Measurements from ENCODE around the gene ELFN1.

The ELFN1 gene

DNA sequence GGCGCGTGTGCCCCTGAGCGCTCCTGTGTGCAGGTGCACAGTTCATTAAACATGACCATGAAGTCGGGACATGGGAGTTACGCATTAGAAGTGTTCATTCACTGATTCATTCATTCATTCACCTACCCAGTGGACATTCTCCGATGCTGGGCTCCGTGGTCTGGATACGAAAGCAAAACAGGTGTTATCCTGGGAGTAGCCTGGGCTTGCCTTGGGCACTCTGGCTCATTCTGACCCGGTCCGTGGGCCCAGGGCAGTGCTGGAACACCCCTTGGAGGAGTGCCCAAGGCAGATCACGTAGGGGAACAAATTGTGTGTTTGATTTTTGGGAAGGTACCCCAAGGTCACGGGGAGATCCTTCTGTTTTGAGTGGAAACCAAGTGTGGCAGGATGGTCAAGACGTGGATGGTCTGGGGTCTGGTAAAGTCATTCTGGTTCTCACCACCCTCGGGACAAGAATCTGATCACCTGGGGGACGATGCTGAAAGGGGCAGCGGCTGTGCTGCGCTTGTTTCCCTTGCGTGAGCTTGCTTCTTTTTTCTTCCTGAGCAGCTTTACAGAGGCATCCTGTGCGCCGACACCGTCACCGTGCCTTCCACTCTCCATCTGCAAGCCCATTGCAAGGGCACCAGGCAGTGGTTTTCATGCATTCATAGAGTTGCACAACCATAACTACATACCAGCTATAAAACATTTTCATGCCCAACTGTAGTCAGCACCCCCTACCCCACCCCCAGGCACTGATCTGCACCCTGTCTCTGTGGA, 10.1 kb downstream of the ELFN1 start:
- Histone ChIP-seq H3K36me3 (ENCODE audit: control insufficient read depth, insufficient read depth, low read length) (no peaks in the 10 kb centered on the region), H3K4me2 (ENCODE audit: low read length) (no peak overlapping the region), H2AFZ (no peak overlapping the region), H3K27ac (no peak overlapping the region), H3K9ac (no peak overlapping the region), H3K4me1 (no peaks in the 10 kb centered on the region), H3K79me2 (no peaks in the 10 kb centered on the region), H3K4me3 (ENCODE audit: low read depth, low read length) (no peak overlapping the region), H3K27me3 (ENCODE audit: control insufficient read depth, insufficient read depth, low read length) (no peaks in the 10 kb centered on the region), H3K9me3 (ENCODE audit: control insufficient read depth, low read length) (peaks cover 4% of the 10 kb centered on the region)
- TF ChIP-seq, protein P1, sequence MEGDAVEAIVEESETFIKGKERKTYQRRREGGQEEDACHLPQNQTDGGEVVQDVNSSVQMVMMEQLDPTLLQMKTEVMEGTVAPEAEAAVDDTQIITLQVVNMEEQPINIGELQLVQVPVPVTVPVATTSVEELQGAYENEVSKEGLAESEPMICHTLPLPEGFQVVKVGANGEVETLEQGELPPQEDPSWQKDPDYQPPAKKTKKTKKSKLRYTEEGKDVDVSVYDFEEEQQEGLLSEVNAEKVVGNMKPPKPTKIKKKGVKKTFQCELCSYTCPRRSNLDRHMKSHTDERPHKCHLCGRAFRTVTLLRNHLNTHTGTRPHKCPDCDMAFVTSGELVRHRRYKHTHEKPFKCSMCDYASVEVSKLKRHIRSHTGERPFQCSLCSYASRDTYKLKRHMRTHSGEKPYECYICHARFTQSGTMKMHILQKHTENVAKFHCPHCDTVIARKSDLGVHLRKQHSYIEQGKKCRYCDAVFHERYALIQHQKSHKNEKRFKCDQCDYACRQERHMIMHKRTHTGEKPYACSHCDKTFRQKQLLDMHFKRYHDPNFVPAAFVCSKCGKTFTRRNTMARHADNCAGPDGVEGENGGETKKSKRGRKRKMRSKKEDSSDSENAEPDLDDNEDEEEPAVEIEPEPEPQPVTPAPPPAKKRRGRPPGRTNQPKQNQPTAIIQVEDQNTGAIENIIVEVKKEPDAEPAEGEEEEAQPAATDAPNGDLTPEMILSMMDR (IDR thresholded peaks at IDR 0.05): no peak

DNA sequence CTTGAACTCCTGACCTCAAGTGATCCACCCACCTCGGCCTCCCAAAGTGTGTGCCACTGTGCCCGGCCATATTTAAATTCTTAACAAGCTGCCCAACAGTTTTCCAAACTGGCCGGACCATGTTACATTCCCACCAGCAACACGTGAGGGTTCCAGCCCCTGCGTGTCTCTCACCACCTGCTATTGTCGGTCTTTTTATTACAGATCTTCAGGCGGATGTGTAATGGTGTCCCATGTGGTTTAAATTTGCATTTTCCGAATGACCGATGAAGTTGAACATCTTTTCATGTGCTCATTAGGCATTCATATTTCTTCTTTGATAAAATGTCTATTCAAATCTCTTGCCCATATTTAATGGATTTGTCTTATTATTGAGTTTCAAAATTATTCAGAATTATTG, 11.5 kb downstream of the ELFN1 start:
- Histone ChIP-seq H3K4me3 (ENCODE audit: low read depth, low read length) (no peak overlapping the region), H3K9me3 (ENCODE audit: control insufficient read depth, low read length) (peaks cover 4% of the 10 kb centered on the region), H3K79me2 (no peaks in the 10 kb centered on the region), H3K27ac (no peak overlapping the region), H3K4me2 (ENCODE audit: low read length) (no peak overlapping the region), H2AFZ (no peak overlapping the region), H3K4me1 (no peaks in the 10 kb centered on the region), H3K36me3 (ENCODE audit: control insufficient read depth, insufficient read depth, low read length) (no peaks in the 10 kb centered on the region), H3K9ac (no peak overlapping the region), H3K27me3 (ENCODE audit: control insufficient read depth, insufficient read depth, low read length) (no peaks in the 10 kb centered on the region)
- TF ChIP-seq, protein P1 (IDR thresholded peaks at IDR 0.05): no peak

DNA sequence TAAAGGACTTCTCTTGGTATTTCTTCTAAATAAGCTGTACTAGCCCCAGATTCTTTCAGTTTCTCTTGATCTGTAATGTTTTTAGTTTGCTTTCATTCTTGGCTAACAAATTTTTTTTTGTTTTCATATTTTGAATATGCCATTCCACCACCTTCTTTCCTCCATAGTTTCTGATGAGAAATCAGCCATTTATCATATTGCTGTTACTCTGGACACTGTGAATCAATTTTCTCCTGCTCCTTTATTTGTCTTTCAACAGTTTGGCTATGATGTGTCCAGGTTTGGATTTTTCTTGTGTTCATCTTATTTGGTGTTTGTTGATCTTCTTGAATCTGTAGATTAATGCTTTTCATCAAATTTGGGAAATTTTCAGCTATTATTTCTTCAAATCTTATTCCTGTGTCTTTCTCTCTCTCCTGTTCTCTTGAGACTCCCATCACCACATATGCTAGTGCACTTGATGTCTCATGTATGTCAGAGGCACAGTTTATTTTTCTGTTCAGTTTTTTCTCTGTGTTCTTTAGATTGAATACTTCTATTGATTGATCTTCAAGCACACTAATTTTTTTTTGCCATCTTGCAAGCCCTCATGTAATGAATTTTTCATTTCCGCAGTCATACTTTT, 15.0 kb downstream of the ELFN1 start:
- Histone ChIP-seq H3K27ac (no peak overlapping the region), H3K4me3 (ENCODE audit: low read depth, low read length) (no peak overlapping the region), H3K27me3 (ENCODE audit: control insufficient read depth, insufficient read depth, low read length) (no peaks in the 10 kb centered on the region), H3K79me2 (no peaks in the 10 kb centered on the region), H3K4me2 (ENCODE audit: low read length) (no peak overlapping the region), H2AFZ (no peak overlapping the region), H3K9me3 (ENCODE audit: control insufficient read depth, low read length) (peaks cover 4% of the 10 kb centered on the region), H3K36me3 (ENCODE audit: control insufficient read depth, insufficient read depth, low read length) (no peaks in the 10 kb centered on the region), H3K4me1 (no peaks in the 10 kb centered on the region), H3K9ac (no peak overlapping the region)
- TF ChIP-seq, protein P1 (IDR thresholded peaks at IDR 0.05): no peak

DNA sequence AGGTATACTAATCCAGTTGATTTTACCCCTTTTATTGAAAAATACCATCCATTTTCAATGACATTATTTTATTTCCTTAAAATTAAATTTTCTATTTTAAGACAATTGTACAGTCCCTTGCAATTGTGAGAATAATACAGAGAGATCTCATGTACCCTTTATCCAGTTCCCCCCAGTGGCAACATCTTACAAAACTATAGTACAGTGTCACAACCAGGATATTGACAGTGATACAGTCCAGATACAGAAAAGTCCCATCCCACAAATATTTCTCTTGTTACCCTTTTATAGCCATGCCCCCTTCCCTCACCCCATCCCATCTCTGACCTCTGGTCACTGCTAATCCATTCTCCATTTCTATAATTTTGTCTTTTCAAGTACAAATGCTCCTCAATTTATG, 18.5 kb downstream of the ELFN1 start:
- H2AFZ ChIP-seq: no peak overlapping the region
- no peak overlapping the region for H3K27ac ChIP-seq
- no peaks in the 10 kb centered on the region for H3K4me1 ChIP-seq
- no peaks in the 10 kb centered on the region for H3K9me3 ChIP-seq (ENCODE audit: control insufficient read depth, low read length)
- TF ChIP-seq, protein P1 (IDR thresholded peaks at IDR 0.05): no peak
- no peaks in the 10 kb centered on the region for H3K36me3 ChIP-seq (ENCODE audit: control insufficient read depth, insufficient read depth, low read length)
- no peak overlapping the region for H3K4me2 ChIP-seq (ENCODE audit: low read length)
- H3K27me3 ChIP-seq (ENCODE audit: control insufficient read depth, insufficient read depth, low read length): no peaks in the 10 kb centered on the region
- no peak overlapping the region for H3K9ac ChIP-seq
- H3K4me3 ChIP-seq (ENCODE audit: low read depth, low read length): no peak overlapping the region
- no peaks in the 10 kb centered on the region for H3K79me2 ChIP-seq
